Neural cell (in vitro differentiated cells): ENCODE results near the gene ADGRL1.

Source experiments
- CTCF ChIP-seq: fragments of 450-650 bp; IDR thresholded peaks from 2 replicates; pipeline ENCODE4 v1.5.1; 2014; ENCODE audit warnings: antibody characterized with exemption, mild to moderate bottlenecking, moderate library complexity; ENCODE audit not compliant: poor library complexity, severe bottlenecking
- EP300 ChIP-seq: fragments of 450-650 bp; conservative IDR thresholded peaks from 2 replicates; pipeline ENCODE4 v1.6.1; 2014; ENCODE audit warnings: antibody characterized with exemption, mild to moderate bottlenecking, moderate library complexity; ENCODE audit not compliant: poor library complexity, severe bottlenecking
- POLR2AphosphoS5 ChIP-seq: IDR thresholded peaks from 2 replicates; pipeline ENCODE4 v1.6.1; 2012

GRCh38 chr19:14182476-14182875 is 23.5 kb downstream of the ADGRL1 start:
- TF ChIP-seq CTCF (no peak), EP300 (no peak), POLR2AphosphoS5 (no peak)
